Heart left ventricle (tissue), 13 donors: ENCODE measurements around the gene TTC32.

Source experiments
- POLR2A ChIP-seq, 2 donors: fragments of 450-650 bp; IDR thresholded peaks; one replicate each; pipeline ENCODE4 v1.6.1; 2017; ENCODE audit warnings: antibody characterized with exemption in 2 of 2, mild to moderate bottlenecking in 2 of 2, moderate library complexity in 2 of 2
- TF ChIP-seq, protein P1 (sequence below), 12 donors: fragments of 200-600 bp; sonication (generic) in 4 of 12; IDR thresholded peaks; one replicate each; pipeline versions ENCODE4 v1.5.0 to v1.8.0; 2018 to 2022; ENCODE audit warnings: antibody characterized with exemption in 12 of 12, mild to moderate bottlenecking in 5 of 12
- donor health status: ischemic (EF 13 %, LVEDD 7.1; RV severe dilation, severe dysfunction).
- donor health status: DM: no; HTN: yes; CAD: no.
- donor health status: DM: no; HTN: no; CAD: no.
- donor health status: ischemic (EF 25% LVEDD 6.9; RV normal size, moderate dysfunction).
- donor health status: ischemic (EF 25% LVEDD 5.7; RV mildly dilated, moderate dysfunction).
- donor health status: ischemic (EF 35%, LVEDD 5.7; RV mildly dilated, moderate dysfunction).
- donor health status: nonischemic (EF 11% LVEDD 7.7; RV severe dilation, severe dysfunction).
- donor health status: DM: yes; HTN: yes; CAD: no.
- donor health status: PGD.
- donor health status: ischemic (EF 29% LVEDD 5.4; RV normal size, mild dysfunction).
- donor health status: nonischemic (EF 23%, LVEDD 6.1; RV moderate dilation, normal function).

DNA sequence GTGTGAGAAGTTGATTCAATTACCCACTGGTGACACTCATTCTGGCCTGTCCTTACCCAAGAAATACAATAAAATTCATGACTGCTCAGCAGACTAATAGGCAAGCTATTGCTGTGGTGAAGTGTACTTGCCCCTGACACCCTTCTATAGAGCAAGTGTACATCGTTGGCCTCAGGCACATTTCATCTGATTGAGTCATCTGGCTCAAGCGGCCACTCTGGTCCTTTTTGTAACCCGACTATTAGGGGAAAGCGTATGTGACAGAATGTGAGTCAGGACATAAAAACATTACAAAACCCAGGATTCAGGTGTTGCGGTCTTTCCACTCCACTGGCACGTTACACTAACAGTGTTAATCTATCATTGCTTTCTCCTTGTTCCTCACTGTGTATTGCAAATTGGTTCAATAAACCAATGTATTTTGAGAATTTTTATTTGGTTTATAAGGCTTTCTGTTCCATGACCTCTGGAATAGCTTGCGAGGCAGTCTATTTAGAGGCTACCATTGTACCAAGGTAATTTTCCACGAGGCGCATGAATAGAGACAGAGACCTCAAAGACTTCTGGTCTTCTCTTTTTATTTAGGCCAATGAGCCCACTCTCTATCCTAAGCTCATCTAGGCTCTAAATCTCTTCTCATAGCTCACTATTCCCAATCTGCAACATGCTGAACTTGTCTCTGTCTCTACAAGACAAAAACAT is 10.2 kb upstream of the TTC32 start:
- TF ChIP-seq POLR2A (IDR thresholded peaks at IDR 0.05): no peak
- TF ChIP-seq, protein P1, sequence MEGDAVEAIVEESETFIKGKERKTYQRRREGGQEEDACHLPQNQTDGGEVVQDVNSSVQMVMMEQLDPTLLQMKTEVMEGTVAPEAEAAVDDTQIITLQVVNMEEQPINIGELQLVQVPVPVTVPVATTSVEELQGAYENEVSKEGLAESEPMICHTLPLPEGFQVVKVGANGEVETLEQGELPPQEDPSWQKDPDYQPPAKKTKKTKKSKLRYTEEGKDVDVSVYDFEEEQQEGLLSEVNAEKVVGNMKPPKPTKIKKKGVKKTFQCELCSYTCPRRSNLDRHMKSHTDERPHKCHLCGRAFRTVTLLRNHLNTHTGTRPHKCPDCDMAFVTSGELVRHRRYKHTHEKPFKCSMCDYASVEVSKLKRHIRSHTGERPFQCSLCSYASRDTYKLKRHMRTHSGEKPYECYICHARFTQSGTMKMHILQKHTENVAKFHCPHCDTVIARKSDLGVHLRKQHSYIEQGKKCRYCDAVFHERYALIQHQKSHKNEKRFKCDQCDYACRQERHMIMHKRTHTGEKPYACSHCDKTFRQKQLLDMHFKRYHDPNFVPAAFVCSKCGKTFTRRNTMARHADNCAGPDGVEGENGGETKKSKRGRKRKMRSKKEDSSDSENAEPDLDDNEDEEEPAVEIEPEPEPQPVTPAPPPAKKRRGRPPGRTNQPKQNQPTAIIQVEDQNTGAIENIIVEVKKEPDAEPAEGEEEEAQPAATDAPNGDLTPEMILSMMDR (IDR thresholded peaks at IDR 0.05): no peak
